CD4-positive, alpha-beta T cell (primary cell): Measurements from ENCODE around the gene SLC23A2. TPM values are rescaled to one million over a fixed set of nuclear protein-coding genes. Genes with fewer than 3 reads are reported as not detected.

Source experiments
- ATAC-seq: fragments of 200-7000 bp; cut with Tn5 transposase; one replicate; pipeline ENCODE4 v1.10.0; 2022; ENCODE audit warnings: mild to moderate bottlenecking; ENCODE audit not compliant: poor library complexity
- CTCF ChIA-PET: fragments of 350-600 bp; sonication (Branson Sonifier 250); formaldehyde crosslinking; loops from one replicate; lab custom pipeline; 2021; ENCODE audit warnings: antibody characterized with exemption, inconsistent platforms; lab: Charles Lee
- POLR2A ChIA-PET: fragments of 350-600 bp; sonication (Branson Sonifier 250); formaldehyde crosslinking; loops from one replicate; lab custom pipeline; 2021; ENCODE audit warnings: antibody characterized with exemption, inconsistent platforms; lab: Charles Lee
- DNase-seq, 14 experiments: peaks; one replicate each; pipeline ENCODE4 v3.0.0-alpha.2; 2013 to 2020; ENCODE audit warnings: mixed read lengths in 2 of 14
- H3K27ac ChIP-seq, 2 donors: one replicate each; pipeline versions ENCODE4 v1.5.1 to v1.7.0; 2013; ENCODE audit warnings: low read length in 2 of 2, low read depth in 1 of 2, mild to moderate bottlenecking in 1 of 2
- H3K27me3 ChIP-seq, 2 experiments: 1 replicate in 1 of 2; 2 replicates in 1 of 2; pipeline versions ENCODE4 v1.6.1 to v1.7.0; 2013; ENCODE audit warnings: low read length in 2 of 2, control low read depth in 1 of 2, mild to moderate bottlenecking in 1 of 2, moderate library complexity in 1 of 2; ENCODE audit not compliant: insufficient read depth in 2 of 2, control insufficient read depth in 1 of 2
- H3K36me3 ChIP-seq: one replicate; pipeline ENCODE4 v1.6.1; 2013; ENCODE audit warnings: low read length, control low read depth; ENCODE audit not compliant: insufficient read depth
- H3K4me1 ChIP-seq: one replicate; pipeline ENCODE4 v1.6.1; 2013; ENCODE audit warnings: low read length, control low read depth; ENCODE audit not compliant: insufficient read depth
- H3K4me3 ChIP-seq: one replicate; pipeline ENCODE4 v1.5.1; 2013; ENCODE audit warnings: mild to moderate bottlenecking, low read length, moderate library complexity
- H3K9me3 ChIP-seq, 2 experiments: 1 replicate in 1 of 2; 2 replicates in 1 of 2; pipeline versions ENCODE4 v1.6.1 to v1.7.0; 2013; ENCODE audit warnings: low read length in 2 of 2, mild to moderate bottlenecking in 2 of 2, control low read depth in 1 of 2, moderate library complexity in 1 of 2; ENCODE audit not compliant: control insufficient read depth in 1 of 2, insufficient read depth in 1 of 2
- H3K27ac Mint-ChIP-seq: one replicate; pipeline ENCODE4 v1.8.0; 2020; ENCODE audit warnings: mixed read lengths
- H3K27me3 Mint-ChIP-seq: one replicate; pipeline ENCODE4 v1.8.0; 2021; ENCODE audit warnings: mixed read lengths
- H3K36me3 Mint-ChIP-seq: one replicate; pipeline ENCODE4 v1.8.0; 2021; ENCODE audit warnings: low read depth, mixed read lengths
- H3K4me1 Mint-ChIP-seq: one replicate; pipeline ENCODE4 v1.8.0; 2021; ENCODE audit warnings: low read depth, mixed read lengths
- H3K4me3 Mint-ChIP-seq: one replicate; pipeline ENCODE4 v1.8.0; 2020; ENCODE audit warnings: mild to moderate bottlenecking, mixed read lengths
- H3K9me3 Mint-ChIP-seq: one replicate; pipeline ENCODE4 v1.8.0; 2020; ENCODE audit warnings: mixed read lengths
- intact Hi-C, 2 experiments: fragments of 100-400 bp; cut with DNase I in 1 of 2; cut with micrococcal nuclease in 1 of 2; formaldehyde crosslinking; loops; one replicate each; pipeline versions ENCODE4 v1.15.1 to v1.9.0; 2023 to 2025; cut with DNase I, micrococcal nuclease
- total RNA-seq, 174 experiments: library from RNA in 2 of 174; stranded (reverse) in 2 of 174; gene quantifications; one replicate each; pipeline ENCODE4 v1.2.3 and lab custom pipeline; 2021 to 2026
- TF ChIP-seq, protein P1 (sequence below): fragments of 200-600 bp; IDR thresholded peaks from one replicate; pipeline ENCODE4 v1.8.0; 2022; ENCODE audit warnings: antibody characterized with exemption, mild to moderate bottlenecking

Gene SLC23A2
- total RNA-seq, 2 experiments from 2014 or later: 22.8 to 23.0 TPM

- Mint-ChIP-seq H3K9me3 (no peaks in the 10 kb centered on the region), H3K36me3 (peaks cover 42% of the 10 kb centered on the region), H3K4me3 (no peak overlapping the region), H3K27ac (peak overlapping the region; percentile 5), H3K27me3 (no peaks in the 10 kb centered on the region), H3K4me1 (peaks cover 12% of the 10 kb centered on the region)
- H3K27ac ChIP-seq: no peak overlapping the region
- intact Hi-C loops: loop anchor here in 1 of 2 experiments (10.0 kb wide), 1 partner anchor 346 kb away; no protein-coding TSS in a partner anchor
- H3K4me1 ChIP-seq: peaks cover 9% of the 10 kb centered on the region
- H3K9me3 ChIP-seq: no peaks in the 10 kb centered on the region
- CTCF ChIA-PET: interaction anchor here (1.0 kb wide), 1 partner anchor 188 kb away, joined by 3 read pairs; no protein-coding TSS in a partner anchor
- ATAC-seq: no peak
- TF ChIP-seq, protein P1, sequence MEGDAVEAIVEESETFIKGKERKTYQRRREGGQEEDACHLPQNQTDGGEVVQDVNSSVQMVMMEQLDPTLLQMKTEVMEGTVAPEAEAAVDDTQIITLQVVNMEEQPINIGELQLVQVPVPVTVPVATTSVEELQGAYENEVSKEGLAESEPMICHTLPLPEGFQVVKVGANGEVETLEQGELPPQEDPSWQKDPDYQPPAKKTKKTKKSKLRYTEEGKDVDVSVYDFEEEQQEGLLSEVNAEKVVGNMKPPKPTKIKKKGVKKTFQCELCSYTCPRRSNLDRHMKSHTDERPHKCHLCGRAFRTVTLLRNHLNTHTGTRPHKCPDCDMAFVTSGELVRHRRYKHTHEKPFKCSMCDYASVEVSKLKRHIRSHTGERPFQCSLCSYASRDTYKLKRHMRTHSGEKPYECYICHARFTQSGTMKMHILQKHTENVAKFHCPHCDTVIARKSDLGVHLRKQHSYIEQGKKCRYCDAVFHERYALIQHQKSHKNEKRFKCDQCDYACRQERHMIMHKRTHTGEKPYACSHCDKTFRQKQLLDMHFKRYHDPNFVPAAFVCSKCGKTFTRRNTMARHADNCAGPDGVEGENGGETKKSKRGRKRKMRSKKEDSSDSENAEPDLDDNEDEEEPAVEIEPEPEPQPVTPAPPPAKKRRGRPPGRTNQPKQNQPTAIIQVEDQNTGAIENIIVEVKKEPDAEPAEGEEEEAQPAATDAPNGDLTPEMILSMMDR: no peak
- DNase-seq: no peak
- POLR2A ChIA-PET: no interaction called here
- no peak overlapping the region for H3K4me3 ChIP-seq
- H3K36me3 ChIP-seq: peaks cover 9% of the 10 kb centered on the region
- H3K27me3 ChIP-seq: no peaks in the 10 kb centered on the region
These were observed 50.9 kb downstream of the SLC23A2 start for GRCh38 chr20:4950437-4950836.

DNA sequence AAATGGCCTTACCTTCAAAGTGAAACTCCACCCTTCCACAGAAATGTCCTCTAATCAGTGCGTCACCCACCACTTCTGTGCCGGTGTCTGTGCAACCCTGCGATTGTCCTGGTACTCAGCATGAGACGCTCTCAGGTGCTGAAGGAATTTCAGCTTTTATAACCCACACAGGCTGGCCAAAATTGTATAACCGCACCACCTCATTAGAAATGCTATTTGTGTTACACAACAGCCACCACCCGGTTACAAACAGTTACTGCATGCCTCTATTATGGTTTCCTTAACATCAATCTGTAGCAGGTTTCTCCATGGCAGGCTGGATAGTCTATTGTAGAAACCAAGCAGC, 51.5 kb downstream of the SLC23A2 start:
- Histone ChIP-seq H3K4me3 (peak overlapping the region; percentile 12), H3K36me3 (peaks cover 9% of the 10 kb centered on the region), H3K27ac (no peak overlapping the region), H3K4me1 (peaks cover 9% of the 10 kb centered on the region), H3K27me3 (no peaks in the 10 kb centered on the region), H3K9me3 (no peaks in the 10 kb centered on the region)
- intact Hi-C loops: loop anchor here in 1 of 2 experiments (10.0 kb wide), 1 partner anchor 345 kb away; no protein-coding TSS in a partner anchor
- Mint-ChIP-seq H3K9me3 (no peaks in the 10 kb centered on the region), H3K36me3 (peaks cover 43% of the 10 kb centered on the region), H3K27ac (peak overlapping the region; percentile 5), H3K4me1 (peaks cover 12% of the 10 kb centered on the region), H3K27me3 (no peaks in the 10 kb centered on the region), H3K4me3 (peak overlapping the region; percentile 61)
- ATAC-seq (peak; percentile 81), DNase-seq (peak in 6 of 14 experiments; percentile 3 to 61 (median 34))
- POLR2A ChIA-PET: no interaction called here
- TF ChIP-seq, protein P1: peak; percentile 43
- CTCF ChIA-PET: interaction anchor here (0.7 to 1.0 kb wide), 2 partner anchors 9 to 187 kb away, joined by 3 to 4 read pairs; no protein-coding TSS in a partner anchor

DNA sequence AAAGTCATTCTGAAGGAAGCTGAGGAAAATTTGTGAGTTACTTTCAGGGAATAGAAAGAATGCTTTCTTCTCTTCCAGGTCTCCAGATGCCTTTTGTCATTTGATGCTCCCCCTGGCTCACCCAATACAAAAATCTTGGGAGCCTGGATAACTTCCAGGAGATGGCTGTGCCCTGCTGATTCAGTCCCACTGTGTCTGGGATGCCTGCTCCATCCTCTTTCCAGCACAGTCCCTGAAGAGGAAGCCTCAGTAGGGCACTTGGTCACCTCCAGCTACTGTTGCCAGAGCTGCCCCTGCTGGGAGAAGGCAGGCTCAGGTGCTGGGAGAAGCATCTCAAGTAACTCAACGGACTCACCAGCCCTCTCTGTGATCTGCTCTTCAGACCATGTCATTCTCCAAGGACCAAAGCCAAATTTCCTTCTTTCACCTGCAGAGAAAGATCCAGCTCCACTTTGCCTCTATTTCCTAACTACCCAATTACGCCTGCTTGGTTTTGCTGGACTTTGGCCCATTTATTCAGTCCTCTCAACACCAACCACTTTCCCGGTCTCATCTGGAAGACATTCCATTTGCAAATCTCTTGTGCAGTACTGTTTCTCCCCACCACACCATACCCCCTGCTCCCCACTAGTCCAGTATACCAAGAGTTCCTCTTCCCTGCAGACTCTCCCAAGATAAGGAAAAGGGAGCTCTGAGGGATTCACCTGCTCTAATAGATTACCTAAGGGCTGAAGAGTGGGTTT, 53.3 kb downstream of the SLC23A2 start:
- H3K9me3 Mint-ChIP-seq: no peaks in the 10 kb centered on the region
- H3K9me3 ChIP-seq: no peaks in the 10 kb centered on the region
- ChIA-PET CTCF (no interaction called here), POLR2A (no interaction called here)
- H3K36me3 ChIP-seq: peaks cover 9% of the 10 kb centered on the region
- no peaks in the 10 kb centered on the region for H3K27me3 Mint-ChIP-seq
- DNase-seq (no peak), ATAC-seq (no peak)
- peaks cover 9% of the 10 kb centered on the region for H3K4me1 ChIP-seq
- H3K4me1 Mint-ChIP-seq: peaks cover 13% of the 10 kb centered on the region
- peaks cover 43% of the 10 kb centered on the region for H3K36me3 Mint-ChIP-seq
- H3K27me3 ChIP-seq: no peaks in the 10 kb centered on the region
- no peak overlapping the region for H3K27ac Mint-ChIP-seq
- TF ChIP-seq, protein P1: no peak
- no peak overlapping the region for H3K4me3 Mint-ChIP-seq
- no peak overlapping the region for H3K27ac ChIP-seq
- intact Hi-C loops: no loop called here
- H3K4me3 ChIP-seq: no peak overlapping the region
